ENCODE results near the gene RGS2. TPM values are rescaled to one million over a fixed set of nuclear protein-coding genes. Genes with fewer than 3 reads are reported as not detected.

Gene RGS2
- total RNA-seq, 1 donor from 2014 or later, result 32.7 TPM

DNA sequence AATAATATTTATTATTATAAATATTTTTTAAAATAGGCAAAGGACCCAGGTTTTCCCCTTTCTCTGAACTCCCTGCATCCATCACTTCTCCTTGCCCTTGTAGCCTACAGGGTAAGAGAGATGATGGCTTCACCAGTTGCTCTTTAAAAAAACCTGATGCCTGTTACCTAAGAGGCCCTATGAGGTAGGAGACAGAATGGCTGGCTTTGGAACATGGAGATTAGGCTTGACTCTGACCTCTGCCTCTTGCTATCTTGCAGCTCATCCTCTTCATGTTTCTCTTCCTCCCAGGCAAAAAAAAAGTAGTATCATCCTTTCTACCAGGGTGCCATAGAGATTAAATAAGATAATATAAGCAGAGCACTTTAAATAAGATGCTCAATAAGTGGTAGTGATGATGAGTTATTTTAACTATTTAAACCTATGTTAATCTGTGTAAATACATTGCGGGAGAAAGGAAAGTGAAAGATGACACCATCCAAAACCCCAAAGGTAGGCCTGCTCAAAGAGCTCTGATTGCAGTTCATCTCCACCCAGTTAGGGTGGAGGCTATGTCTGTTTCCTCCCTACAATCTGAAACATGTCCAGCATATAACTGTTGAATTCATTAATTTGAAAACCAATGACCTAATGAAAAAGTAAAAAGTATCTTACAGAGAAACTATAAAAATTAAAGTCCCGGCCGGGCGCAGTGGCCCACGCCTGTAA is 51.8 kb downstream of the RGS2 start:
- CTCF ChIA-PET, result no interaction called here
- DNase-seq (no peak), ATAC-seq (ENCODE audit: low read depth) (no peak)
- POLR2A ChIA-PET, result no interaction called here
- Mint-ChIP-seq H3K9me3 (no peaks in the 10 kb centered on the region), H3K36me3 (ENCODE audit: low read depth) (no peaks in the 10 kb centered on the region), H3K27me3 (no peaks in the 10 kb centered on the region), H3K27ac (no peak overlapping the region), H3K4me1 (peaks cover 2% of the 10 kb centered on the region), H3K4me3 (no peak overlapping the region)
- intact Hi-C loops (cut with micrococcal nuclease), result no loop called here
- TF ChIP-seq, protein P1, sequence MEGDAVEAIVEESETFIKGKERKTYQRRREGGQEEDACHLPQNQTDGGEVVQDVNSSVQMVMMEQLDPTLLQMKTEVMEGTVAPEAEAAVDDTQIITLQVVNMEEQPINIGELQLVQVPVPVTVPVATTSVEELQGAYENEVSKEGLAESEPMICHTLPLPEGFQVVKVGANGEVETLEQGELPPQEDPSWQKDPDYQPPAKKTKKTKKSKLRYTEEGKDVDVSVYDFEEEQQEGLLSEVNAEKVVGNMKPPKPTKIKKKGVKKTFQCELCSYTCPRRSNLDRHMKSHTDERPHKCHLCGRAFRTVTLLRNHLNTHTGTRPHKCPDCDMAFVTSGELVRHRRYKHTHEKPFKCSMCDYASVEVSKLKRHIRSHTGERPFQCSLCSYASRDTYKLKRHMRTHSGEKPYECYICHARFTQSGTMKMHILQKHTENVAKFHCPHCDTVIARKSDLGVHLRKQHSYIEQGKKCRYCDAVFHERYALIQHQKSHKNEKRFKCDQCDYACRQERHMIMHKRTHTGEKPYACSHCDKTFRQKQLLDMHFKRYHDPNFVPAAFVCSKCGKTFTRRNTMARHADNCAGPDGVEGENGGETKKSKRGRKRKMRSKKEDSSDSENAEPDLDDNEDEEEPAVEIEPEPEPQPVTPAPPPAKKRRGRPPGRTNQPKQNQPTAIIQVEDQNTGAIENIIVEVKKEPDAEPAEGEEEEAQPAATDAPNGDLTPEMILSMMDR (IDR thresholded peaks at IDR 0.05), result no peak

DNA sequence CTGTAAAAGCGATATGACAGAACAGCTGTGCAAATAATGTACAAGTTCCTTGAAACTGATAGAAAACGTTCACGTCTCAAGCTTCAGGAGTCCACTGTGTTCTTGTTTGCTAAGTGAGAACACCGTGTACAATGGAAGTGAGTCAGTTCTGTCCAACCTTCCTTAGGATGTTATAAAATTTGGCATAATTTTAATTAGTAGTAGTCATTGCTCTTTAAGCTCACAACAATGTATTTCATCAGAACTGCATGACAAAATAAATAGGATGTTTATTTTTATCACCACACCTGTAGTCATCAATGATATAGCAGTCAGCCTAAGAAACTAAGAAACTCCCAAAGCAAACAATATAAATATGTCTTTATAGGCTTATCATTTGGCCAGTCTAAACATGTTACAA is 53.0 kb downstream of the RGS2 start:
- intact Hi-C loops (cut with micrococcal nuclease), result no loop called here
- no peak overlapping the region for H3K4me3 Mint-ChIP-seq
- H3K4me1 Mint-ChIP-seq, result peaks cover 2% of the 10 kb centered on the region
- DNase-seq, result no peak
- no peak overlapping the region for H3K27ac Mint-ChIP-seq
- ChIA-PET CTCF (no interaction called here), POLR2A (no interaction called here)
- H3K9me3 Mint-ChIP-seq, result no peaks in the 10 kb centered on the region
- ATAC-seq (ENCODE audit: low read depth), result no peak
- H3K36me3 Mint-ChIP-seq (ENCODE audit: low read depth), result no peaks in the 10 kb centered on the region
- no peaks in the 10 kb centered on the region for H3K27me3 Mint-ChIP-seq
- TF ChIP-seq, protein P1 (IDR thresholded peaks at IDR 0.05), result no peak

Other genes starting within 250 kb of the RGS2 start
- 52.9 and 56.8 TPM in 2 replicates for gene RGS1, start 233.3 kb upstream of the RGS2 start, total RNA-seq
- 0.49 and 0.60 TPM in 2 replicates for gene RGS13, start 172.9 kb upstream of the RGS2 start, total RNA-seq